T1000 (cell line): ENCODE data around the gene DCC.
"Not testable (repeated sequence)": the region's sequence is repeated elsewhere in the genome, so short reads cannot be mapped to it uniquely, and the experiment has no call there.

ENCODE experiments used
- DNase-seq: peaks from one replicate; lab custom pipeline; 2025; ENCODE audit warnings: mixed read lengths; lab: John Stamatoyannopoulos, UW

The DCC gene

GRCh38 chr18:53417003-53417402 is 1077.0 kb downstream of the DCC start:
- no peak for DNase-seq

- DNase-seq: no peak
Measured at GRCh38 chr18:53421869-53422268, 1081.9 kb downstream of the DCC start.

GRCh38 chr18:53422896-53423295 is 1082.9 kb downstream of the DCC start:
- DNase-seq: no peak

- no peak for DNase-seq
Measured at GRCh38 chr18:53426666-53427184, 1086.7 kb downstream of the DCC start.

GRCh38 chr18:53441761-53442414 is 1101.9 kb downstream of the DCC start:
- no peak for DNase-seq

GRCh38 chr18:53442415-53442783 is 1102.4 kb downstream of the DCC start:
- DNase-seq: no peak

GRCh38 chr18:53443336-53443735 is 1103.3 kb downstream of the DCC start:
- DNase-seq: no peak

GRCh38 chr18:53443831-53444230 is 1103.8 kb downstream of the DCC start:
- DNase-seq: no peak

GRCh38 chr18:53451902-53452301 is 1111.9 kb downstream of the DCC start:
- DNase-seq: no peak

- no peak for DNase-seq
Measured at GRCh38 chr18:53457068-53457467, 1117.1 kb downstream of the DCC start.

GRCh38 chr18:53458268-53458667 is 1118.3 kb downstream of the DCC start:
- DNase-seq: no peak

GRCh38 chr18:53458944-53459580 is 1119.1 kb downstream of the DCC start:
- no peak for DNase-seq

- DNase-seq: no peak
Measured at GRCh38 chr18:53467756-53468155, 1127.8 kb downstream of the DCC start.

GRCh38 chr18:53468173-53468572 is 1128.2 kb downstream of the DCC start:
- DNase-seq: not testable (repeated sequence)

- no peak for DNase-seq
Measured at GRCh38 chr18:53472546-53472945, 1132.5 kb downstream of the DCC start.

GRCh38 chr18:53478155-53478554 is 1138.2 kb downstream of the DCC start:
- DNase-seq: no peak

- no peak for DNase-seq
Measured at GRCh38 chr18:53486296-53486695, 1146.3 kb downstream of the DCC start.

GRCh38 chr18:53489266-53489665 is 1149.3 kb downstream of the DCC start:
- DNase-seq: no peak

GRCh38 chr18:53490019-53490418 is 1150.0 kb downstream of the DCC start:
- DNase-seq: no peak

- DNase-seq: no peak
Measured at GRCh38 chr18:53496028-53496427, 1156.0 kb downstream of the DCC start.

- DNase-seq: no peak
Measured at GRCh38 chr18:53503914-53504441, 1164.0 kb downstream of the DCC start.

- DNase-seq: no peak
Measured at GRCh38 chr18:53508529-53508928, 1168.5 kb downstream of the DCC start.

GRCh38 chr18:53509886-53510285 is 1169.9 kb downstream of the DCC start:
- no peak for DNase-seq
